ENCODE data around the gene FGD1. TPM values are rescaled to one million over a fixed set of nuclear protein-coding genes. Genes with fewer than 3 reads are reported as not detected.

FGD1 gene
- total and polyA plus RNA-seq, 2 of the 13 experiments (the other 11 are each of a cell fraction or from before 2014, with no cell fraction given): 0.36 to 0.62 TPM

- ChIA-PET CTCF (ENCODE audit: low intra/inter-chr PET ratio, low total read pairs) (no interaction called here), POLR2A (no interaction called here)
- Histone ChIP-seq H3K27me3 (ENCODE audit: control insufficient read depth in 1 of 2, insufficient read depth in 2 of 2, low read length in 2 of 2) (no peaks in the 10 kb centered on the region), H3K9me3 (ENCODE audit: low read length) (no peaks in the 10 kb centered on the region), H3K4me2 (ENCODE audit: low read depth, low read length) (peak overlapping the region; percentile 51), H2AFZ (ENCODE audit: low read length) (no peak overlapping the region), H4K20me1 (ENCODE audit: insufficient read depth, low read length) (no peaks in the 10 kb centered on the region), H3K4me3 (replicated peaks in 1 of 3; ENCODE audit: insufficient read depth in 1 of 3, low read depth in 2 of 3, low read length in 3 of 3) (peak overlapping the region in 1 of 3 experiments; percentile 4; a peak in 1 of 6 replicates), H3K79me2 (ENCODE audit: insufficient read depth, low read length) (no peaks in the 10 kb centered on the region), H3K36me3 (replicated peaks in 1 of 2; ENCODE audit: control insufficient read depth in 1 of 2, insufficient read depth in 2 of 2, low read length in 2 of 2) (no peaks in the 10 kb centered on the region), H3K9ac (ENCODE audit: insufficient read depth, low read depth, low read length) (no peak overlapping the region), H3K4me1 (ENCODE audit: insufficient read depth, low read length) (peaks cover 30% of the 10 kb centered on the region), H3K27ac (ENCODE audit: extremely low read length, insufficient read depth, low read length) (no peak overlapping the region)
- BruUV-seq (replicated peaks): no TSS peak
- in situ Hi-C loops (cut with HindIII; ENCODE audit: extremely low pct_ligation_motif_present, low pct_unique_long_range_greater_than_20kb): no loop called here
- DNase-seq (ENCODE audit: low spot score): no peak
- ATAC-seq: peak; percentile 63
- 25% methylated on average over 1 of the region's 3 CpGs for WGBS (ENCODE audit: low lambda C conversion rate)
- TF ChIP-seq GATAD1 (CRISPR knock-in tag; IDR thresholded peaks at IDR 0.05): no peak
- no peak for TF ChIP-seq MLX (CRISPR knock-in tag; IDR thresholded peaks at IDR 0.05)
- no peak for TF ChIP-seq STAT5B (CRISPR knock-in tag; IDR thresholded peaks at IDR 0.05)
- TF ChIP-seq ZBTB20 (CRISPR knock-in tag; IDR thresholded peaks at IDR 0.05; ENCODE audit: borderline replicate concordance, low read depth): no peak
- TF ChIP-seq SMAD9 (CRISPR knock-in tag; IDR thresholded peaks at IDR 0.05): no peak
- TF ChIP-seq CBX5 (CRISPR knock-in tag; IDR thresholded peaks at IDR 0.05; ENCODE audit: borderline replicate concordance): no peak
- FAIRE-seq: no peak
- intact Hi-C loops (cut with micrococcal nuclease; ENCODE audit: unreplicated experiment): loop anchor here (2.0 kb wide), 1 partner anchor 46 kb away; no protein-coding TSS in a partner anchor
These were observed 11.4 kb downstream of the FGD1 start for GRCh38 chrX:54484666-54485065.

GRCh38 chrX:54483946-54484345, 12.1 kb downstream of the FGD1 start:
- intact Hi-C loops (cut with micrococcal nuclease; ENCODE audit: unreplicated experiment): loop anchor here (2.0 kb wide), 1 partner anchor 45 kb away; no protein-coding TSS in a partner anchor
- in situ Hi-C loops (cut with HindIII; ENCODE audit: extremely low pct_ligation_motif_present, low pct_unique_long_range_greater_than_20kb): no loop called here
- Histone ChIP-seq H3K4me1 (ENCODE audit: insufficient read depth, low read length) (peaks cover 30% of the 10 kb centered on the region), H3K36me3 (replicated peaks in 1 of 2; ENCODE audit: control insufficient read depth in 1 of 2, insufficient read depth in 2 of 2, low read length in 2 of 2) (no peaks in the 10 kb centered on the region), H3K79me2 (ENCODE audit: insufficient read depth, low read length) (no peaks in the 10 kb centered on the region), H3K27ac (ENCODE audit: extremely low read length, insufficient read depth, low read length) (no peak overlapping the region), H4K20me1 (ENCODE audit: insufficient read depth, low read length) (no peaks in the 10 kb centered on the region), H3K4me3 (replicated peaks in 1 of 3; ENCODE audit: insufficient read depth in 1 of 3, low read depth in 2 of 3, low read length in 3 of 3) (no peak overlapping the region), H3K9me3 (ENCODE audit: low read length) (no peaks in the 10 kb centered on the region), H3K4me2 (ENCODE audit: low read depth, low read length) (peak overlapping the region; percentile 51), H2AFZ (ENCODE audit: low read length) (no peak overlapping the region), H3K9ac (ENCODE audit: insufficient read depth, low read depth, low read length) (no peak overlapping the region), H3K27me3 (ENCODE audit: control insufficient read depth in 1 of 2, insufficient read depth in 2 of 2, low read length in 2 of 2) (no peaks in the 10 kb centered on the region)
- ChIA-PET CTCF (ENCODE audit: low intra/inter-chr PET ratio, low total read pairs) (no interaction called here), POLR2A (no interaction called here)
- WGBS (ENCODE audit: low lambda C conversion rate): 19% methylated on average over 2 of the region's 9 CpGs
- FAIRE-seq (no peak), ATAC-seq (peak; percentile 56), DNase-seq (ENCODE audit: low spot score) (no peak)
- no TSS peak for BruUV-seq (replicated peaks)
- TF ChIP-seq TFDP1 (CRISPR knock-in tag; IDR thresholded peaks at IDR 0.05; ENCODE audit: borderline replicate concordance) (peak; percentile 12; the same call in 1 of the 2 replicates), MAX (IDR thresholded peaks at IDR 0.05) (peak; percentile 61), GLMP (CRISPR knock-in tag; IDR thresholded peaks at IDR 0.05; ENCODE audit: borderline replicate concordance) (no peak), GATAD2A (CRISPR knock-in tag; IDR thresholded peaks at IDR 0.05) (0 out of 2 replicates have a peak, but pooled peaks have one; percentile 14), ZNF382 (CRISPR knock-in tag; IDR thresholded peaks at IDR 0.05; ENCODE audit: borderline replicate concordance) (no peak), SOX13 (IDR thresholded peaks at IDR 0.05) (no peak), SOX13 (CRISPR knock-in tag; conservative IDR thresholded peaks at IDR 0.05 in 1 of 2, IDR thresholded peaks at IDR 0.05 in 1 of 2) (peak in 1 of 2 experiments; percentile 15; a peak in 1 of 4 replicates)

Data from HepG2 (cell line).